Prostate gland (tissue), 2 donors: ENCODE results near the gene KCNJ6. TPM values are rescaled to one million over a fixed set of nuclear protein-coding genes. Genes with fewer than 3 reads are reported as not detected.

Experiments used
- DNase-seq: peaks from one replicate; pipeline ENCODE4 v3.0.0-alpha.2; 2019; ENCODE audit warnings: low spot score
- H3K27ac ChIP-seq, 2 donors: fragments of 200-600 bp; sonication (generic); 2 replicates each; pipeline ENCODE4 v1.5.1; 2017 to 2019
- H3K27me3 ChIP-seq: fragments of 200-600 bp; sonication (generic); replicated peaks from 2 replicates; pipeline ENCODE4 v1.5.1; 2019; ENCODE audit not compliant: insufficient read depth
- H3K36me3 ChIP-seq, 2 donors: fragments of 200-600 bp; sonication (generic); 1 replicate in 1 of 2; 2 replicates in 1 of 2; pipeline versions ENCODE4 v1.5.1 to v1.8.1; 2017 to 2019
- H3K4me1 ChIP-seq: fragments of 200-600 bp; sonication (generic); replicated peaks from 2 replicates; pipeline ENCODE4 v1.5.1; 2019
- H3K4me3 ChIP-seq, 2 donors: fragments of 200-600 bp; sonication (generic); 2 replicates each; pipeline ENCODE4 v1.5.1; 2017 to 2019
- H3K9me3 ChIP-seq: fragments of 200-600 bp; sonication (generic); 2 replicates; pipeline ENCODE4 v1.5.1; 2017
- CTCF ChIP-seq, 4 experiments: fragments of 200-600 bp in 2 of 4; fragments of 450-650 bp in 2 of 4; sonication (generic) in 2 of 4; IDR thresholded peaks; 1 replicate in 3 of 4; 2 replicates in 1 of 4; pipeline ENCODE4 v1.5.1; 2016 to 2019; ENCODE audit warnings: antibody characterized with exemption in 4 of 4, mild to moderate bottlenecking in 2 of 4, moderate library complexity in 2 of 4
- POLR2A ChIP-seq: fragments of 450-650 bp; IDR thresholded peaks from one replicate; pipeline ENCODE4 v1.6.1; 2016; ENCODE audit warnings: antibody characterized with exemption, mild to moderate bottlenecking
- POLR2AphosphoS5 ChIP-seq: sonication (generic); formaldehyde crosslinking; IDR thresholded peaks from one replicate; pipeline ENCODE4 v1.6.1; 2017; ENCODE audit warnings: antibody characterized with exemption
- WGBS: methylation state at CpG from one replicate; pipeline ENCODE4 v1.1.5; 2018; 5-methylcytosine and 5-hydroxymethylcytosine counted together
- intact Hi-C: fragments of 100-400 bp; cut with DNase I; formaldehyde crosslinking; loops from one replicate; pipeline ENCODE4 v1.14.2; 2022
- total RNA-seq, 2 donors: library from RNA; depleted of rRNA; stranded (reverse); fragments of >200 nt; gene quantifications; one replicate each; pipeline ENCODE4 v1.1.0, GENCODE V29; 2016

Gene KCNJ6
- total RNA-seq, 2 donors from 2014 or later: 0.23 to 0.36 TPM

DNA sequence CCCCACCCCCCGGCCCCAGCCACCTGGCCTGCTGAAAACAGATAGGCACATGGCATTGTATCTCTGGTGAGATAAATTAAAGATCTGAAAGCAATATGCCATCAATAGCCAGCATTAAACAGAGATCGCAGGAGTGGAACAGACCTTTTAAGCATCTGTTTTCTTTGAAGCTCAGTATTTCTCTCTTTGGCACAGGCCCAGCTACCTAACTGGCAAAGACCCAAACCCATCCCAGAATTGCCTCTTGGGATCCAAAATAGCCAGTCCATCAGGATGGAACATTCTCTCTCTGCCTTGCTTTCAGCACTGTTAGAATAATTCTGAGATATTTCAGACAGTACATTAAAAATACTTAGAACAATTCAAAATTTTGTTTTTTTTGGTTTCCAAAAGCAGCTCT, 46.0 kb downstream of the KCNJ6 start:
- 63% methylated on average over 2 of the region's 2 CpGs for WGBS
- intact Hi-C loops: no loop called here

DNA sequence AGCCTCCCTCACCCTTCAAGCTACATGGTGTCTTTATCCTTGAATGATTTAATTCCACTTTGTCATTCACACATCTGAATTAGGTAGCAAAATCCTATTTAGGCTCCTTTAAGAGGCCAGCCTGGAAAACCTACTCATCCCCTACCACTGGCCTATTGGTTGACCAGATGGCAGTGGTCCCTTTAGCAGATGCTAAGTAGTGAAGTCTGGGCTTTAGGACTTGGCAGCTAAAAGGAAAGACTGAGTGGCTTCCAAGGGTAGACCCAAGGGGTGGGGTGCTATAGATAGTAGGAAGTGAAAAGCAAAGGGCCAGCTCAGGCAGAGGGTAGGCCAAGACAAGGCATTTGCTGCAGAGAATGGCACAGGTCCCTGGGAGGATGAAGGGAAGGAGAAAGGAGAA, 46.6 kb downstream of the KCNJ6 start:
- H3K9me3 ChIP-seq: no peaks in the 10 kb centered on the region
- no peaks in the 10 kb centered on the region for H3K27me3 ChIP-seq
- H3K36me3 ChIP-seq: no peaks in the 10 kb centered on the region
- no peak overlapping the region for H3K27ac ChIP-seq
- TF ChIP-seq POLR2A (no peak), CTCF (IDR thresholded peaks at IDR 0.05) (no peak), POLR2AphosphoS5 (no peak)
- intact Hi-C loops: no loop called here
- H3K4me3 ChIP-seq: no peak overlapping the region
- no peaks in the 10 kb centered on the region for H3K4me1 ChIP-seq
- no peak for DNase-seq

More for the DNA sequence above, 46.0 kb downstream of the KCNJ6 start:
- H3K27me3 ChIP-seq: no peaks in the 10 kb centered on the region
- no peaks in the 10 kb centered on the region for H3K9me3 ChIP-seq
- TF ChIP-seq CTCF (IDR thresholded peaks at IDR 0.05): no peak
- no peak overlapping the region for H3K4me3 ChIP-seq
- no peaks in the 10 kb centered on the region for H3K36me3 ChIP-seq
- DNase-seq: no peak
- H3K4me1 ChIP-seq: no peaks in the 10 kb centered on the region
- H3K27ac ChIP-seq: no peak overlapping the region

DNA sequence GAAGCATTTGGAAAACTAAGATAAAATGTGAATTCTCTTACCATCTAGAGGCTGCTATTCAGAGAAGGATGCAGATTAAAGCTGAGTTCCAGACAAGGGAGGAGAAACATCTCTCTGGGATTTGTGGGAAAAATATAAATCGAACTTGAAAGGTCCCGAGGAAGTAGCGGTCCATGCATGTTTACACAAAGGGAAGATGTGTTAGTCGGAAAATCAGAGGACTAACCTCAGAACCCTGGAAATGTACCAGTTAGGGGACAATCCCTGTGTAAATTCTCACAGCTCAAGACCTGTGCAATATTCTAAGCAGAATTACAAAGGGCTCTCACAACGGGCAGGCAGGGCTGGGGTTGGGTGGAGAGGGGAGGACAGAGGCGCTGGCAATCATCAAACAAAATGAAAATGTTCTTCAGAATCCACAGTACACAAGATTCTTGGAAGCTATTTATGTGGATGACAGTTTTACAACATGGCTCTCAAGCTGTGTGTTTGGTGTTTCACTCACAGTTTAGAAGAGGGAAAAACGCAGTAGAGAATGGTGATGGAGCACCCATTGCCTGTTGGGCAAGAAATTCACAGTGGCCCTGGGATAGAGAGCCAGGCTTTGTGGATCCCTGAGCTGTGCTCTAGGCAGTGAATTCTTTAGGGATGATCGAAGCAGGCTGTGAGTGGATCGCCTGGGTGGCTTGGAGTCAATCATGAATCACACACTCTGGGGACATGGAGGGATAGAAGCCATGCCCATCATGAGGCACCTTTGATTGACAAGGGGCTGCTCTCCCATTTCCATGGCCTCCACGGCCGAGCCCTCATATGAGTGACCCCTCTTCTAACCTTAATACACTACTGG, 47.6 kb downstream of the KCNJ6 start:
- intact Hi-C loops: no loop called here
- Histone ChIP-seq H3K9me3 (no peaks in the 10 kb centered on the region), H3K27ac (no peak overlapping the region), H3K4me3 (no peak overlapping the region), H3K27me3 (no peaks in the 10 kb centered on the region), H3K4me1 (no peaks in the 10 kb centered on the region), H3K36me3 (no peaks in the 10 kb centered on the region)
- WGBS: 27% methylated on average over 11 of the region's 11 CpGs
- no peak for TF ChIP-seq POLR2AphosphoS5
- TF ChIP-seq CTCF (IDR thresholded peaks at IDR 0.05): no peak
- no peak for TF ChIP-seq POLR2A
- DNase-seq: no peak

GRCh38 chr21:37866027-37866426, 50.2 kb downstream of the KCNJ6 start:
- no peak overlapping the region for H3K27ac ChIP-seq
- no peaks in the 10 kb centered on the region for H3K27me3 ChIP-seq
- H3K36me3 ChIP-seq: no peaks in the 10 kb centered on the region
- H3K4me3 ChIP-seq: no peak overlapping the region
- DNase-seq: no peak
- H3K9me3 ChIP-seq: no peaks in the 10 kb centered on the region
- TF ChIP-seq POLR2AphosphoS5: no peak
- no peak for TF ChIP-seq CTCF (IDR thresholded peaks at IDR 0.05)
- no peak for TF ChIP-seq POLR2A
- H3K4me1 ChIP-seq: no peaks in the 10 kb centered on the region
- WGBS: 87% methylated on average over 2 of the region's 2 CpGs
- intact Hi-C loops: no loop called here

GRCh38 chr21:37865156-37865555, 51.1 kb downstream of the KCNJ6 start:
- intact Hi-C loops: no loop called here
- no peak overlapping the region for H3K27ac ChIP-seq
- H3K4me1 ChIP-seq: no peaks in the 10 kb centered on the region
- DNase-seq: no peak
- no peaks in the 10 kb centered on the region for H3K36me3 ChIP-seq
- TF ChIP-seq POLR2AphosphoS5 (no peak), CTCF (IDR thresholded peaks at IDR 0.05) (no peak), POLR2A (no peak)
- 63% methylated on average over 5 of the region's 5 CpGs for WGBS
- H3K27me3 ChIP-seq: no peaks in the 10 kb centered on the region
- no peak overlapping the region for H3K4me3 ChIP-seq
- no peaks in the 10 kb centered on the region for H3K9me3 ChIP-seq
